HG02678 (cell line): ENCODE results near the gene CDK3.
A peak's percentile ranks its signal among the peaks of the same experiment; 100 is the strongest.
"Not testable (repeated sequence)": the region's sequence is repeated elsewhere in the genome, so short reads cannot be mapped to it uniquely, and the experiment has no call there.

Experiments
- ATAC-seq: cut with Tn5 transposase; IDR thresholded peaks from one replicate; pipeline ENCODE4 v1.9.1; 2021; ENCODE audit warnings: mild to moderate bottlenecking, moderate library complexity; ENCODE audit not compliant: unreplicated experiment

CDK3 gene

DNA sequence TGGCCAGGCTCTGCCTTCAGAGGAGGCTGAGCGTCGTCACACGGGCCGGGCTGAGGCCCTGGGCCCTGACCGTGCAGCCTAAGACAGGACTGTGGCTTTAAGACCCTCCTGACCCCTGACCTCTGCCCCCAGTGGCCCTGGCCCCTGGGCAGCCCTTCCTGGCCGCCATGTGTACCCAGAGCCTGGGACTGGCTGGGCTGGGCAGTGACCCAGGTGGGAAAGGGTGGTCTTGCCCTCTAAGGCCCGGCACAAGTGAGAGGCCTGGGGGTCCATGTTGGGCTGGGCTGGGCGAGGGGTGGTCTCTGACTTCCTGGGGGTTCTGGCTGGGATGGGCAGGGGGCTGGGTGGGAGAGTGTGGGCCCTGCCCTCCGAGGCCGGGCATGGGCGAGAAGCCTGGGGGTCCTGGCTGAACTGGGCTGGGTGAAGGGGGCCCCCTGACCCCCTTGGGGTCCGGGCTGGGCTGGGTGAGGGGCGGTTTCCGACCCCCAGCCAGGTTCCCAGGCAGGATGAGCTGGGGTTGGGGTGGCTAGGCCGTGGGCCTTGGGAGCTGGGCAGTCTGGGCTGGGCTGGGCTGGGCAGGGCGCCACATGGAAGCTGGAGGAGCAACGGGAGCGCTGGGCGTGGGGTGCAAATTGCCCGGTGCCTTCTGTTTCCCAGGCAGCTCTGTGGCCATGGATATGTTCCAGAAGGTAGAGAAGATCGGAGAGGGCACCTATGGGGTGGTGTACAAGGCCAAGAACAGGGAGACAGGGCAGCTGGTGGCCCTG, at the start of gene CDK3:
Gene CDK3, plus strand, starts transcription at position 101 of the 767 bp plus-strand sequence. Its CDS starts 571 bp downstream, at position 672.
- ATAC-seq, result no peak

GRCh38 chr17:75950855-75951554, 49.6 kb upstream of the CDK3 start:
- ATAC-seq, result no peak

- no peak for ATAC-seq
Observed at GRCh38 chr17:75959051-75959838, 41.4 kb upstream of the CDK3 start.

- no peak for ATAC-seq
Observed at GRCh38 chr17:75959839-75960511, 40.7 kb upstream of the CDK3 start.

GRCh38 chr17:75965468-75965867, 35.2 kb upstream of the CDK3 start:
- no peak for ATAC-seq

DNA sequence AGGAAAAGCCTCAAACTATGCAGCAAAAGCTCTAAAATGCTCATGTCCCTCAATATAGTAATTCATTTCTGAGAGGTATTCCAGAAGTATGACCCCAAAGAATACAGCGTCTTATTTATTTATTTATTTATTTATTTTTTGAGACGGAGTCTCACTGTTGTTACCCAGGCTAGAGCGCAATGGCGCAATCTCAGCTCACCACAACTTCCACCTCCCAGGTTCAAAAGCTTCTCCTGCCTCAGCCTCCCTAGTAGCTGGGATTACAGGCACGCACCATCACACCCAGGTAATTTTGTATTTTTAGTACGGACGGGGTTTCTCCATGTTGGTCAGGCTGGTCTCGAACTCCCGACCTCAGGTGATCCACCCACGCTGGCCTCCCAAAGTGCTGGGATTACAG, 31.6 kb upstream of the CDK3 start:
- ATAC-seq, result not testable (repeated sequence)

- no peak for ATAC-seq
Observed at GRCh38 chr17:75970011-75970523, 30.6 kb upstream of the CDK3 start.

DNA sequence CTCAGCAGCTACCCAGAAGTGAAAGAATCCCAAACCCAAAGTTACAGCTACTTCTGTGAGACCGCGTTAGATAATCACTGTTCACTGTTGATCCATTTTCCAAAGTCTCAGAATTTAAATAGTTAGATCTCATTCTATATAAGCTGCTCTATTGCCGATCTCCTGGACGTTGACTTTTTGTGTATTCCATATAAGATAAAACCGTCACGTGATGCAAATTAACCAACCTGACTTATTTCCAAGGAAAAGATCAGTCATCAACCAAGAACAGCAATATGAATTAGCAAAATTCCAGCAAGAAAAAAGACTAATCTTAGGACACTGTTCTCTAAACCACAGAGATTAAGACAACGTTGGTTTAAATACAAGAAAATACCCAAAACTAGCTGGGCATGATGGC, 30.0 kb upstream of the CDK3 start:
- no peak for ATAC-seq

- ATAC-seq, result not testable (repeated sequence)
Observed at GRCh38 chr17:75975187-75975586, 25.5 kb upstream of the CDK3 start.

- ATAC-seq, result no peak
Observed at GRCh38 chr17:75975757-75976174, 24.9 kb upstream of the CDK3 start.

GRCh38 chr17:75976175-75976848, 24.3 kb upstream of the CDK3 start:
- no peak for ATAC-seq

DNA sequence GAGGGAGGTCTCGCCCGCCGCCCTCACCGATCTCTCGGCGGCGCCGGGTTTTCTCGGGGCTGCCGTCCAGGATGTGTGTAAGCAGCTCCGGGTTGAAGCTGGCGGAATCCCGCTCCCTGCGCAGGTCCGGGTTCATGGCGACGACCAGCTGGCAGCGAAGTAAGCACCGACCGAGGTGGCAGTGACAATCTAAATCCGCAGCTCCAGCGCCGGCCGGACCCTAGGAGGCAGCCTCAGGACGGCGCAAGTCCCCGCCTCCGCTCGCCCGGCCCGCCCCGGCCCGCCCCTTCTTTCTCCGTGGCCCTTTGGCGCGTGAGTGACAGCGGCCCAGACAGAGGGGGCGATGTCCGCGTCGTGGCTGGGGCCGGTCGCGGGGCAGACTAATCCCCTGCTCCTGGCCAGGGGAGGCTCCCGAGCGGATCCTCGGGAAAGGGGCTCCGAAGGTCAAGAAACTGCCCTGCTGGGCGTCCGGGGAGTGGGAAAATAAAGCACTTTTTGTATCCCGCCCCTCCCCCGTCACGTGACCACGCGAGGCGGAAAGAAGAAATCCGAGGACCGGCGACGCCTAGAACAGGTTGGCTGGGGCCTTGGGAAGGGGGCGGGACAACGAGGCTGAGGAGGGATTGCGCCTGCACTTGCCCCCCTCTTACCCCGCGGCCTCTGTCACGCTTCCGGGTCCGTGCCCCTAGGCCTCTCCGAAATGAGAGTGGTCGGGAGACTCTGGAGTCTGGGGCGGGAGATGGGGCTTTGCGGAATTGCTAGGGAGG, 21.5 kb upstream of the CDK3 start, which contains the start of the genes ACOX1 and TEN1:
Gene ACOX1, minus strand, starts transcription at position 229 of the 767 bp plus-strand sequence. Its CDS starts 93 bp downstream, at position 136.
Gene TEN1, plus strand, starts transcription at position 303 of the 767 bp plus-strand sequence. CDS start 6,953 bp downstream, outside the sequence.
- peak; percentile 88 for ATAC-seq

DNA sequence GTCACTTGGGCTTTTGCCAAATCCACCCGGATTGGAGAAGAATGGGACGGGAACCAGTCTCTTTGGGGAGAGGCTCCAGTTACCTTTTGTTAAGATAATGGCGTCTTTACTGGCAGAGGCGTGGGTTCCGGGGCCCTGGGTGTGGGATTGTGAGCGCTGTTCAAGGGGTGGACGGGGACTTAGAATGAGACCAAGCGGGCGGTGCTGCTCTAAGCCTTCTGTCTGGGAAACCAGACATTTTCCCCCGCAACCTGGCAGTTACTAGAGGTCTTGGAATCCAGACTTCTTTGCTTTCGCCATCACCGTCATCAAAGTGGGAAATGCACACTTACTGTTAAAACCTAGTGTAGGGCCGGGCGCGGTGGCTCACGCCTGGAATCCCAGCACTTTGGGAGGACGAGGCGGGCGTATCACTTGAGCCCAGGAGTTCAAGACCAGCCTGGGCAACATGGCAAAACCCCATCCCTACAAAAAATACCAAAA, 20.9 kb upstream of the CDK3 start:
- peak; percentile 5 for ATAC-seq

GRCh38 chr17:75980188-75981018, 20.3 kb upstream of the CDK3 start:
- ATAC-seq, result no peak

- no peak for ATAC-seq
Observed at GRCh38 chr17:75981019-75981615, 19.5 kb upstream of the CDK3 start.

- ATAC-seq, result no peak
Observed at GRCh38 chr17:75983501-75984181, 17.0 kb upstream of the CDK3 start.

DNA sequence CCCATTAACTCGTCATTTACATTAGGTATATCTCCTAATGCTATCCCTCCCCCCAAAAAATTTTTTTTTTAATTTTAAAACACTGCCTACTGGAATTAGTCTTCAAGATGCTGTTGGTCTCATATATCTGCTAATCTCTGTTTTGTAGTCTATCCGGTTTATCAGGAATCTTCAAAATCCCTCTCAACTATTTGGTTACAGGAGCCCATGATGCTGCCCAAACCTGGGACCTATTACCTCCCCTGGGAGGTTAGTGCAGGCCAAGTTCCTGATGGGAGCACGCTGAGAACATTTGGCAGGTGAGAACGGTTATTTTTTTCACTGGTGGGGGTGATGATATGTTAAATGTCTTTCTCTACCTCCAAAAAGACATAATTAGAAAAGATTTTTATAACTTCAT, 14.7 kb upstream of the CDK3 start:
- ATAC-seq, result no peak
